ENCODE measurements around the gene ZBTB49.

The ZBTB49 gene

DNA sequence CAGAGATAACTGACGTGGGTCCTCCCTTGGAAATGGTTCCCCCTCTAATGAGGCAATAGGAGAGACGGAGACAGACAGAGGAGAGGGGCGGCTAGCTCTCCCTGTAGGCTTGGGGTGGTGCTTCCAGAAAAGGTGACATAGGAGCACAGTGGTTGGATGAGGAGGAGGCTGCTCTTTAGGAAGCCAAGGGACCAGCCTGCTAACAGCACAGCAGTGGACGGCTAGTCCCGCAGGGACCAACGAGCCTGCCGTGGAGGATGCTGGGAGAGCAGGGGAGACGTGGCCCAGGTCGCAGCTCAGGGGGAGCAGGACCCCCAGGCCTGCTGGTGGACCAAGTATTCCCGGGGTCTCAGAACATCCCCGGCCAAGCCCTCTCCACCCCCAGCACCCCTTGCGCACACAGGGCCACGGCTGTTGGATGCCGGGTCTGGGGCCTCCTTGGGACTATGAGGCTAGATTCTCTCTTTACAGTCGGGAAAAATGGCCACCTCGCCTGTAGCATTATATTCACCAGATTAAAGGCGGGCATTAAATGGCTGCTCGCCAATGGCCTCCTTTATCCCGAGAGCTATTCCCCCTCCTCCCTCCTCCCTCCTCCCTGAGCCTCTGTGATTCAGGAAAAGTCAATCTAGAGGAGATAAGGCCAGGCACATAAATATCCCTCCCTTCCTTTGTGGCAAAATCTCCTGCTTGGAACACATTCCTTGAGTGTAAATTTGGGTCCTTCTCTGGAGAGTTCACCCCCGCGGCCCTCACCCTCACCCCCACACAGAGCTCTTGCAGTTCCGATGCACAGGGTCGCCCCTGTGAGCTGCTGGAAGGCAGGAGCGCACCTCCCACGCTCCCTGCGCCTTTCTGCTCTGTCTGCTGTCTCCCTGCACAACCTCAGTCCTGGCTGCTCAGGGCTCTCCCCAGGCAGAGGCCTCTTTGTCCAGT lies 66.3 kb downstream of the ZBTB49 start:
- POLR2A ChIA-PET = no interaction called here
- CTCF ChIA-PET = interaction anchor here (1.1 kb wide), 1 partner anchor 48 kb away, joined by 3 read pairs; no protein-coding TSS in a partner anchor

DNA sequence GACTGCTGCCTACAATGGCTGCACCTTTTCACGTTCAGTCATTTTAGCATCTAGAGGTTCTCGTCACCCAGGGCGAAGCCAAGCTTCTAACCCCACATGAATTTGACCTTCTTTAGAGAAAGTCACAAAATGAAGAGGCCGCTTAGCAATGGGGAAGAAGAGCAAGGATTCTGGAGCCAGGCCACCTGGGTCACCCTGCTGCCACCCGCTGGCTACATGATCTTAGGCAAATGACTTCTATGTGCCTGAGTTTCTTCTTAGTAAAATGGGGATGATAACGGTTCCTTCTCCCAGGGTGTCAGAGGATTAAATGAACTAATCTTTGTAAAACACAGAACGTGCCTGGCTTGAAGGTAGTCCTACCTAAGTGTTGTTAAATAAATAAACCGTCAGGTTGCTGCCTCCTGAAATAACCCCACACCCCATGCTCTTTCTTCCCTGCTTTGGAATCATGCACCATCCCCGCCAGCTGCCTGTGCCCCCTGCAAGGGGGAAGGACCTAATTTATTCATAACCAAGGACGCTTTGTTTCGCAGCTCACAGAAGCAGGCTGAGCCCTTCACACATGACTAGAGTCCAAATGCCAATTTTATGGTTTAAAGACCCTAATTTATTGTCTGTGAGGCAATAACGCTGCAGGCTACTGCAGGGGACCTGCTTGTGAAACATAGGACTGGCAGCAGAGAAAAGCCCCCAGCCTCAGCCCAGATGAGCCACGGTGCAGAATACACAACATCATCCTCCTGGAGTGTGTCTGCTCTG lies 68.2 kb downstream of the ZBTB49 start:
- ChIA-PET POLR2A (no interaction called here), CTCF (no interaction called here)
- TF ChIP-seq, protein P1, sequence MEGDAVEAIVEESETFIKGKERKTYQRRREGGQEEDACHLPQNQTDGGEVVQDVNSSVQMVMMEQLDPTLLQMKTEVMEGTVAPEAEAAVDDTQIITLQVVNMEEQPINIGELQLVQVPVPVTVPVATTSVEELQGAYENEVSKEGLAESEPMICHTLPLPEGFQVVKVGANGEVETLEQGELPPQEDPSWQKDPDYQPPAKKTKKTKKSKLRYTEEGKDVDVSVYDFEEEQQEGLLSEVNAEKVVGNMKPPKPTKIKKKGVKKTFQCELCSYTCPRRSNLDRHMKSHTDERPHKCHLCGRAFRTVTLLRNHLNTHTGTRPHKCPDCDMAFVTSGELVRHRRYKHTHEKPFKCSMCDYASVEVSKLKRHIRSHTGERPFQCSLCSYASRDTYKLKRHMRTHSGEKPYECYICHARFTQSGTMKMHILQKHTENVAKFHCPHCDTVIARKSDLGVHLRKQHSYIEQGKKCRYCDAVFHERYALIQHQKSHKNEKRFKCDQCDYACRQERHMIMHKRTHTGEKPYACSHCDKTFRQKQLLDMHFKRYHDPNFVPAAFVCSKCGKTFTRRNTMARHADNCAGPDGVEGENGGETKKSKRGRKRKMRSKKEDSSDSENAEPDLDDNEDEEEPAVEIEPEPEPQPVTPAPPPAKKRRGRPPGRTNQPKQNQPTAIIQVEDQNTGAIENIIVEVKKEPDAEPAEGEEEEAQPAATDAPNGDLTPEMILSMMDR (IDR thresholded peaks at IDR 0.05; ENCODE audit: control extremely low read depth, extremely low read depth, low read depth, missing control alignments) = no peak
- no peak for DNase-seq (ENCODE audit: extremely low spot score)

More for the DNA sequence above, 66.3 kb downstream of the ZBTB49 start:
- TF ChIP-seq, protein P1 (IDR thresholded peaks at IDR 0.05; ENCODE audit: control extremely low read depth, extremely low read depth, low read depth, missing control alignments) = no peak
- no peak for DNase-seq (ENCODE audit: extremely low spot score)

DNA sequence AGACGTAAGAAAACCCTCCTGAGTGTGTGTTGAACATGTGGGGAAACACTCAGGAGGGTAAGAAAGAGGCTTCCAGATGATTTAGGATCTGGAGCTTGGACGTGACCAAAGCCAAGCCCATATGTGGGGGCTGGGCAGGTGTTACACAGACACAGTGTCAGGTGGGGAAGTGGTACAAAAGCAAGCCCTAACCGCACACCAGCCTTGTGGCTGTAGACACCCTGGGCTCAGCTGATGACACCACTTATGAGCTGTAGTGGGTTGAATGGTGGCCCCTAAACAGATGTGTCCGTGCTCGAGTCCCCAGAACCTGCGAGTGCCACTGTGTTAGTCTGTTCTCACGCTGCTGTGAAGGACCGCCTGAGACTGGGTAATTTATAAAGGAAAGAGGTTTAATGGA lies 71.8 kb downstream of the ZBTB49 start:
- ChIA-PET CTCF (interaction anchor here (1.0 kb wide), 1 partner anchor 29 kb away, joined by 3 read pairs; no protein-coding TSS in a partner anchor), POLR2A (no interaction called here)
- no peak for DNase-seq (ENCODE audit: extremely low spot score)
- TF ChIP-seq, protein P1 (IDR thresholded peaks at IDR 0.05; ENCODE audit: control extremely low read depth, extremely low read depth, low read depth, missing control alignments) = no peak

DNA sequence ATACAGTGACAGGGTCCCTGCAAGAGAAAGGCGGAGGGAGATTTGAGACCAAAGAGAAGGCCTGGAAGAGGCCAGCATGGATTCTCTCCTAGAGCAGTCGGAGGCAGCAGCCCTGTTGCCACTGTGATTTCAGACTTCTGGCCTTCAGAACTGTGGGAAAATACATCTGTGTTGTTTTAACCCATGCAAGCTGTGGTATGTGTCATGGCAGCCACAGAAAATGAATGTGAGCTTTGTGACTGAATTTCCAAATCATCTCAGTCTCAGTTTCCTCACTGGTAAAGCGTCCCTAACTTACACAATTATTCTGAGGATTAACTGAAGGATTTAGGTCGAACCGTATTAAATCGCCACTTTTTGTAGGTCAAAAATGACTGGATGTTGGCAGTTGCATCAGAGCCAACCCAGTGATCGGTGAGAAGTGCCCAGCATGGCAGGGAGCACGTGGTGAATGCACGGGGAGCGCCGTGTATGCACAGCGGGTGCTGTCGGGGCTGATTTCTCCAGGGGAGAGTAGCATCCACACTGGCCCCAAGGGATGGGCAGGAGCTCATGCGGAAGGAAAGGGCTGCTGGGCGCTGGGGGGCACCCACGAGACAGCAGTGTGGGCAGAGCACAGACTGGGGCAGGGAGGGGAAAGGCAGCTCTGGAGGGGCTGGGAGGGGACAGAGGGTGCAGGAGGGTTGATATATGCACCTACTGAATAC lies 73.1 kb downstream of the ZBTB49 start:
- no peak for DNase-seq (ENCODE audit: extremely low spot score)
- ChIA-PET CTCF (no interaction called here), POLR2A (no interaction called here)
- TF ChIP-seq, protein P1 (IDR thresholded peaks at IDR 0.05; ENCODE audit: control extremely low read depth, extremely low read depth, low read depth, missing control alignments) = no peak

DNA sequence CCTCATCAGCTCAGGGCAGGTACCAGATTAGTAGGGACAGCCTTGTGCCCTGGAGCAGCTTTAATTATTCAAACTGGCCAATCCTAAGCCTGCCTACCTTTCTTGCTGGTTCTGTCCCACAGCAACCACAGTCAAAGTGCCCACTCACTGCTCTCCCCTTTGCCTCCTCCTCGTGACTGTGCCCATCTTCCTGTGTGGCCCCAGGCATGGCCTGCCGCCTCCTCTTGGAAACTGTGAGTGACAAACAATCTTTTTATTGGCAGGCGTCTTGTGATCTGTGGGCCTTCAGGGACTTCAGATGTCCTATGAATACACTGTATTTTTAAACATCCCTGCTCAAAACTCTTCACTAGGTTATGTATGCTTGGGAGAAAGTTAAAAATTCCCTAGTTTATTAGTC lies 74.0 kb downstream of the ZBTB49 start:
- ChIA-PET CTCF (no interaction called here), POLR2A (no interaction called here)
- TF ChIP-seq, protein P1 (IDR thresholded peaks at IDR 0.05; ENCODE audit: control extremely low read depth, extremely low read depth, low read depth, missing control alignments) = no peak
- DNase-seq (ENCODE audit: extremely low spot score) = no peak

All from GM10248 (cell line).